ENCODE results near the gene DOCK1. TPM values are rescaled to one million over a fixed set of nuclear protein-coding genes. Genes with fewer than 3 reads are reported as not detected.

The DOCK1 gene
- total and polyA plus RNA-seq, 5 experiments from 2014 or later: not detected

DNA sequence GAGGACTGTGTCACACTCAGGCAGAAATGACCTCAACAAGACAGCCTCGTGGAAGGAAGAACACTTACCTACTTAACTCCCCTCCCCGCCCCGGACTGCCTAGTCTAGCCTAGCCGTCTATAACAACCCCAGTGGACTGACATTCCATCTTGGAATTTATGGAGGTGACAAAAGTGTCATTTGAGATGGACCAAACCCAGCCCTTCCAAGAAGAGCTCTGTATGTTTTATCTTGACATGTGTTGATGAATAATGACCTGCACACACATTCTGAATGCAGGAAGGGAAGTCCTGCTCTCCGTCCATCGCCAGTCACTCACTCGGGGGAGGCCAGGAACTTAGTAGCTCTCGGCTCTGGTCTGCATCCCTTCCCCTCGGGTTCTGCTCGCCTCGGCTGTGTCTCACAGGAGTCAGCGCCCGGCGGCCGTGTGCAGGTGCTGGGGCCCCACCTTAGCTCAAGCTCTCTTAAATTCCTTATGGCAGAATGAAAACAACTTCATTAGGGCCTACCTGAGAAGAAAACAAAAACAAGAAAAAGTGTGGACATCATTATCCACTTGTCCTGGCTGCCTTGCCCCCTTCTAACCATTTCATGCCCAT, 503.0 kb downstream of the DOCK1 start:
- Mint-ChIP-seq H3K4me3 (no peak overlapping the region), H3K36me3 (no peaks in the 10 kb centered on the region), H3K27ac (no peak overlapping the region), H3K9me3 (no peaks in the 10 kb centered on the region), H3K4me1 (no peaks in the 10 kb centered on the region), H3K27me3 (no peaks in the 10 kb centered on the region)
- ATAC-seq: no peak
- DNase-seq: no peak
- POLR2A ChIA-PET: no interaction called here

DNA sequence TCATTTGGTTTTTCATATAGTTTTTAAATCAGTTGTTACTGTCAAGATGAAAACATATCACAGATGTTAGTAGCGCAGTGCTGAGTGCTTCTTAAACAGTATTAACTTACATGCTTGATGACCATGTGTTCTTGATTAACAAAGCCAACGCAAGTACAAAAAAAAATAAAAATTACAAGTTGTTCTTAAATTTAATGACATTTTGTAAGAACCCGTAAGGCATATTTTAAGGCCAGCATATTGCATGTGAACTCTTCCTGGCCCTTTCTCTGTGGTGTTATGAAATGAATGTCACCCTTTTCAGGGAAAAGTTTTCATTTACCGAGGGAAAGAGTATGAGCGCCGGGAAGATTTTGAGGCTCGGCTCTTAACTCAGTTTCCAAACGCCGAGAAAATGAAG, 503.5 kb downstream of the DOCK1 start:
- H3K27me3 Mint-ChIP-seq: no peaks in the 10 kb centered on the region
- no peak for DNase-seq
- H3K4me3 Mint-ChIP-seq: no peak overlapping the region
- no peak for ATAC-seq
- no peak overlapping the region for H3K27ac Mint-ChIP-seq
- H3K36me3 Mint-ChIP-seq: no peaks in the 10 kb centered on the region
- POLR2A ChIA-PET: no interaction called here
- no peaks in the 10 kb centered on the region for H3K4me1 Mint-ChIP-seq
- H3K9me3 Mint-ChIP-seq: no peaks in the 10 kb centered on the region

DNA sequence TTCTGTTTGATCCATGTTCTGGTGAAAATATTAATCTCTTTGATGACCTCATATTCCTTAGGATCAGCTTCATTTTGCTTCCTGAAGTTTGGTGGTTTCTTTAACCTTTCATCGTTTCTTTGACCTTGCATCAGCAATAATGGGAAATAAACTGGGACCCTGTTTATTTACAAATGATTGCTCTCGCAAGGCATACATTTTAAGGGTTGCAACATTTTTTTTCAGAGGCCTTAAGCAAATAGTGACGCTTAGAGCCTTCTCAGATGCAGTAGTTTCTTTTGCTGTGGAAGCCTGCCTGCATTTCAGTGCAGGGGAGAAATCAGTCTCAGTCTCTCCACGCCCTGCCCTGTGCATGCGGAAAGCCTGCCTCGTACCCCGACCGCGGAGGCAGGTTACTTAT, 504.8 kb downstream of the DOCK1 start:
- Mint-ChIP-seq H3K27me3 (no peaks in the 10 kb centered on the region), H3K9me3 (no peaks in the 10 kb centered on the region), H3K4me3 (no peak overlapping the region), H3K36me3 (no peaks in the 10 kb centered on the region), H3K4me1 (no peaks in the 10 kb centered on the region), H3K27ac (no peak overlapping the region)
- no peak for DNase-seq
- POLR2A ChIA-PET: no interaction called here
- ATAC-seq: no peak

DNA sequence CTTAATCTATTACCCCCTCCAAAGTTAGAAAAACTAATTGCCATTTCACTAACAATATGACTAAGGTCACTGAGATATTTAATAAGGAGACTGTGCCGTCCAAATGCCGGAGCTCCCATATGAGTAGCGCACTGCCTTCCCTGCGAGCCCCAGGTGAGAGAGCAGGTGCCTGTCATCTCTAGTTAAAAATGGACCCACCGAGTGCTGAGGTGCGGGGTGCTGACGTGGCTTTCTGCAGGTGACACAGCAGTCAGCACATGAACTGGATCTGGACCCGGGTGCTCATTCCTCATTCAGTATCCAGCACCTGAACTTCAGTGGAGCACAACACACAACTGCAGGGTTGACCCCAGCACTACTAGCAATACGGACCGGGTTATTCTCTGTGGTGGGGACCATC, 505.8 kb downstream of the DOCK1 start:
- ATAC-seq (no peak), DNase-seq (no peak)
- Mint-ChIP-seq H3K4me3 (no peak overlapping the region), H3K27ac (no peak overlapping the region), H3K36me3 (no peaks in the 10 kb centered on the region), H3K27me3 (no peaks in the 10 kb centered on the region), H3K9me3 (no peaks in the 10 kb centered on the region), H3K4me1 (no peaks in the 10 kb centered on the region)
- POLR2A ChIA-PET: no interaction called here

DNA sequence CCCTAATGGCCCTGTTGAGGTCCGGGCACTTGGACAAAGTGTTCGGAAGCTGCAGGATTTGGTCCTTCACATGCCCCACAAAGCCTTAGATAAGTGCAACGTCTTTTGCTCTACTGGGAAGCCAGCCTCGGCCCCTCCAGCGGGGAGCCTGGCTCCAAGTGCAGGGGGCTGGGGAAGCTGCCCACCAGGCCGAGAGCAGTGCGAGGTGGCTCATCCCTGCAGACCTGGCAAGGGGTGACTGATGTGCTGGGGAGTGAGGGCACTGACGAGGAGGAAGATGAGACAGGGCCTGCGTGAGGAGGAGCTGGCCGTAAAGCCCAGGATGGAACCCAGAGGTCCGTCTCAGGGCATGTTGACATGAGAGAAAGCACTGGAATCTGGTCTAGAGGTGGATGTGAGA, 508.1 kb downstream of the DOCK1 start:
- no peaks in the 10 kb centered on the region for H3K9me3 Mint-ChIP-seq
- no peak for ATAC-seq
- DNase-seq: no peak
- H3K36me3 Mint-ChIP-seq: no peaks in the 10 kb centered on the region
- H3K27me3 Mint-ChIP-seq: no peaks in the 10 kb centered on the region
- POLR2A ChIA-PET: no interaction called here
- H3K4me3 Mint-ChIP-seq: no peak overlapping the region
- H3K27ac Mint-ChIP-seq: no peak overlapping the region
- no peaks in the 10 kb centered on the region for H3K4me1 Mint-ChIP-seq

DNA sequence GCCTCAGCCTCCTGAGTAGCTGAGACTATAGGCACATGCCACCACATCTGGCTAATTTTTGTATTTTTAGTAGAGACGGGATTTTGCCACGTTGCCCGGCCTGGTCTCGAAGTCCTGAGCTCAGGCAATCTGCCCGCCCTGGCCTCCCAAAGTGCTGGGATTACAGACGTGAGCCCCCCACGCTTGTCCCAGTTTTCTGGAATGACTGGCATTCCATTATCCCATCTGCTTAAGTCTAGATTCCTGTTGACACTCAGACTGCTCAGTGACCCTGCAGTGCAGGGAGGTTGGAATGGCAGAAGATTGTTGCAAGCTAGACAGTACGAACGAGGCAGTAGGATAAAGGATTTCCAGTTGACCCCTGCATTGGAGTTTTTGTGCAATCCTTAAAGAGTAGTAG, 508.8 kb downstream of the DOCK1 start:
- POLR2A ChIA-PET: no interaction called here
- DNase-seq (no peak), ATAC-seq (no peak)
- no peak overlapping the region for H3K4me3 Mint-ChIP-seq
- no peaks in the 10 kb centered on the region for H3K4me1 Mint-ChIP-seq
- H3K9me3 Mint-ChIP-seq: no peaks in the 10 kb centered on the region
- no peak overlapping the region for H3K27ac Mint-ChIP-seq
- H3K27me3 Mint-ChIP-seq: no peaks in the 10 kb centered on the region
- no peaks in the 10 kb centered on the region for H3K36me3 Mint-ChIP-seq

DNA sequence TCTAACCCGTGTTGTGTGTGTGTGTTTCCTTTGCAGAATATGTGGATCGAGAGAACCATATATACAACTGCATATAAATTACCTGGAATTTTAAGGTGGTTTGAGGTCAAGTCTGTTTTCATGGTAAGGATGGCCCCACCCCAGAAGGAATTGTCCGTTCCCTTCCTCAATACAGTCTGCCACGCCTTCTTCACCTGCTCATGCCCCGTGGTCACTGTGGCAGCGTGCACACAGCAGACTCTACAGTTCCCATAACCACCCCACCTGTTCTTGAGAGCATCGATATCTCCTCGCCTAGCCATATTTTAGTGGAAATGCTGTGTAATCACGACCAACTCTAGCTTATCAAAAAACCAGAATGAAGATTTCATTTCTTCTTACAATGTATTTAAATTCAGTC, 509.9 kb downstream of the DOCK1 start:
- no peaks in the 10 kb centered on the region for H3K36me3 Mint-ChIP-seq
- no peak overlapping the region for H3K4me3 Mint-ChIP-seq
- no peak overlapping the region for H3K27ac Mint-ChIP-seq
- POLR2A ChIA-PET: no interaction called here
- H3K9me3 Mint-ChIP-seq: no peaks in the 10 kb centered on the region
- H3K27me3 Mint-ChIP-seq: no peaks in the 10 kb centered on the region
- no peaks in the 10 kb centered on the region for H3K4me1 Mint-ChIP-seq
- DNase-seq (no peak), ATAC-seq (no peak)

DNA sequence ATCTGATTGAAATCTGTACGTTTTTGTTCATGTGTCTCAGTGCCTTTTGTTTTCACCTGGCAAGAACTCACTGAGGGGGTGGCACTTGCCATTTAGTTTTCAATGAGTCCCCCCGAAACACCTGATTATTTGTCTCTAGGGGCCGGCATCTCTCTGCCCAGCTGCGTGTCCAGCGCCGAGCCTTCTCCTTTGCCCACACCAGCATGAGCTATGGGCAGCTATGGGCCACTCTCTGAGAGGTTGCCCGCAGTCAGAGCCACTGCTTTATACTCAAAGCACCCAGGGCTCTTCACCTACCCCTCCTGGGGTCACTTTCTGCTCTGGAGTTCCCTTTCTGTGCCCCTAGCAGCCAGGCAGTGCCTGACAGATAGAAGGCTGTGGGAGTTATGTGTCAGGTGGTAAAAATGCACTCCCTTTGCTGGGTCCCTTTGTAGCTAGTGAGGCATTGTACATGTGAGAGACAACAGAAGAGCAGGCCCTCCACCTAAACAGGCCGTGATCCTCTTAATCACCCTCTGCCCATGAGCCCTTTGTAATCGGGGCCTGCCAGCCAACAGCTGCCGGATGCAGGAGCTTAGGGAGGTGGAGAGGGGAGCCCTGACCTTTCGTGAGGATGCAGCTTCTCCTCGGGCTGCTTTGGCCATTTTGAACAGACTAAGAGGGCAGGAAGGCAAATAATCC, 510.8 kb downstream of the DOCK1 start:
- no peaks in the 10 kb centered on the region for H3K4me1 Mint-ChIP-seq
- POLR2A ChIA-PET: no interaction called here
- H3K27ac Mint-ChIP-seq: no peak overlapping the region
- no peaks in the 10 kb centered on the region for H3K36me3 Mint-ChIP-seq
- ATAC-seq (no peak), DNase-seq (no peak)
- no peaks in the 10 kb centered on the region for H3K9me3 Mint-ChIP-seq
- H3K27me3 Mint-ChIP-seq: no peaks in the 10 kb centered on the region
- no peak overlapping the region for H3K4me3 Mint-ChIP-seq

DNA sequence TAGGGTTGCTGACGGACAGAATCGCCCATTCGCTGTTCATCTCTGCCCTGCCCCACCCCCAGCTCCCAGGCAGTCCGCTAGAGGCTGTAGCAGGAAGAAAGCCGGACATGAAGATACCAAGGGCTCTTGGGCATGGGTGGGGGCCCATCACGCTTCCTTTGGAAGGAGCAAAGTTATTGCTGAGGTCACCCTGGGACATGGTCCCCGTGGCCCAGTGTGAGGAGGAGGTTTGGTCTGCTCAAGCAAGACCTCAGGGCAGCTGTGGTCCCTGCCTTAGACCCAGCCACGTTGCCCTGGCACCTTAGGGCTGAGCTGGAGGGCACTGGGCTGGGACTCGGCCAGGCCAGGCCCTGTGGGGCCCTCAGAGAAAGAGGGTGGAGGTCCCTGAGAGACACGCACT, 511.8 kb downstream of the DOCK1 start:
- no peaks in the 10 kb centered on the region for H3K4me1 Mint-ChIP-seq
- peaks cover 0 to 4% (median 0%) of the 10 kb centered on the region in 9 donors for H3K9me3 Mint-ChIP-seq
- H3K27ac Mint-ChIP-seq: no peak overlapping the region
- DNase-seq (no peak), ATAC-seq (no peak)
- H3K4me3 Mint-ChIP-seq: no peak overlapping the region
- no peaks in the 10 kb centered on the region for H3K27me3 Mint-ChIP-seq
- POLR2A ChIA-PET: no interaction called here
- H3K36me3 Mint-ChIP-seq: no peaks in the 10 kb centered on the region

DNA sequence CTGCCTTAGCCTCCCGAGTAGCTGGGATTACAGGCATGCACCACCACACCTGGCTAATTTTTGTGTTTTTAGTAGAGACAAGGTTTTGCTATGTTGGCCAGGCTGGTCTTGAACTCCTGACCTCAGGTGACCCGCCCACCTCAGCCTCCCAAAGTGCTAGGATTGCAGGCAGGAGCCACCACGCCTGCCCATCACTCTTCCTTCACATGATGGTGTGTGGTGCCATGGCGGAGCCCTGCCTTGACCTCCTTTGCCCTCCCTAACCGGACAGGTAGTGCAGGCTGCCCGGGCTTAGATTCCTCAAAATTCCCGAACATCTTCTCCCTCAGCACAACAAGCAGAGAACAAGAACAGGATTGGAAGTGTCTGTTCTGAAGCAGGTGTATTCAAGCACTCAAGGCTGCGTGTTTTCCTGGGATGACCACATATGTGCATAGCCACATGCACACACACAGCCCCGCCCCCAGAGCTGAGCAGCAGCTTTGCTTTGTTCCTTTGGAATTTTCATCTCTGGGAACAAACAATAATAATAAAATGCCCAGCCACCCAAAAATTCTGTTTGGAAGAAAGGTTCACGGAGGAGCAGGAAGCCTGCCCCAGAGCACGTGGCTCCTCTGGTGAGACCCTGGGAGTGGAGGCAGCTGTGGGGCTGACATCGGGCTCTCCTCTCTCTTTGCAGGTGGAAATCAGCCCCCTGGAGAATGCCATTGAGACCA, 512.6 kb downstream of the DOCK1 start:
- no peak overlapping the region for H3K4me3 Mint-ChIP-seq
- no peak overlapping the region for H3K27ac Mint-ChIP-seq
- no peaks in the 10 kb centered on the region for H3K4me1 Mint-ChIP-seq
- POLR2A ChIA-PET: no interaction called here
- DNase-seq (no peak), ATAC-seq (no peak)
- H3K9me3 Mint-ChIP-seq: peaks cover 0 to 4% (median 0%) of the 10 kb centered on the region in 9 donors
- H3K27me3 Mint-ChIP-seq: no peaks in the 10 kb centered on the region
- no peaks in the 10 kb centered on the region for H3K36me3 Mint-ChIP-seq

DNA sequence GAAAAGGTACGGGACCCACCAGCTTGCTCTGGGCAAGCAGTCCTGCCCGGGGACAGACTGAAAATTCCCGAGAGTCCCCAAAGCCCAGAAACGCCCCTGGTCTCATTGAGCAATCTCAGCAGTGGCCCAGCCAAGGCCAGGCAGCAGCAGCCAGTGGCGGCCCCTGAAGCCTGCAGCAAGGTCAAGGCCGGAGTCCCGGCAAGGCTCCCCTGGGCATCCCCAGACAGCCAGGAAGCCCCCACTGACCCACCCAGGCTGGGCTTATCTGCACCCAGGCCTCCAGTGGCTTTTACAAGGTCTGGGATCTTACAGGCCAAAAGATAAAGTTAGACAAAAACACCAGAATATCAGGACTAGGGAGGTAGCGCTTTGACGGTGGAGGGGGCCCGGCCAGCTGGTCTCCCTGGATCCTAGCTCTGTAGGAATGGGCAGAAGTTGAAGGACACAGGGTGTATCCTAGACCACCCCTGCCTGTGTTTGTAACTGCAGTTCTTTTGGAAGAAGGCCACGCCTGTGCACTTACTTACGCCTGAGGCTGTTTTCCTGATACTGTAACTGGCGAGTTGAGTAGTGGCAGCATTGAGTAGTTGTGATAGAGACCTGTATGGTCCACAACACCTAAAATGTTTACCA, 513.4 kb downstream of the DOCK1 start:
- H3K27ac Mint-ChIP-seq: no peak overlapping the region
- POLR2A ChIA-PET: no interaction called here
- ATAC-seq (no peak), DNase-seq (no peak)
- no peaks in the 10 kb centered on the region for H3K27me3 Mint-ChIP-seq
- no peak overlapping the region for H3K4me3 Mint-ChIP-seq
- H3K9me3 Mint-ChIP-seq: peaks cover 0 to 4% (median 0%) of the 10 kb centered on the region in 9 donors
- no peaks in the 10 kb centered on the region for H3K36me3 Mint-ChIP-seq
- no peaks in the 10 kb centered on the region for H3K4me1 Mint-ChIP-seq

DNA sequence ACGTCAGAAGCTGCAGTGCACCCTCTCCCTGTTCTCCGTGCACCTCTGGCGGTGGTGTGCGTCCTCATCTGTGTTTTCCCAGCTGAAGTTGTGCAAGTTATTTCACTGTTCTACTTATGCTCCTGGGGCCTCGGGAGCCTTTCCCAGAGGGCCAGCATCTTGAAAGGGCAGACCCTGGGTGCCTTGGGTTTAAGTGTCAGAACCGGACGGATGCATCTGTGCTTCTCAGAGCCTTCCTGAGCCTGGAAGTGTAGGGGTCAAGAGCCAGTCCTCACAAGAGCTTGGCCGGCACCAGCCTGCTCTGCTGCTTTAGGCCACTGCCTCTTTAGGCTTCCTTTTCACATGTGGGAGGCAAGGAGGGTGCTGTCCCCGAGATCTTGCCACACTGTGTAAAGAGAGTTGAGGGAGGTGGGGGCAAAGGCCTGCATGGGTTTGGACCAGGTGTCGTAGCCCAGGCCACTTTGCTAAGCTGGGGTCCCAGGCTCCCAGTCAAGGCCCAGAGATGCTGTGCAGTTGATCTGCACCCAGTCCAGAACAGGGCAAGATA, 515.0 kb downstream of the DOCK1 start:
- H3K4me3 Mint-ChIP-seq: no peak overlapping the region
- H3K27ac Mint-ChIP-seq: no peak overlapping the region
- ATAC-seq (no peak), DNase-seq (no peak)
- H3K4me1 Mint-ChIP-seq: no peaks in the 10 kb centered on the region
- H3K36me3 Mint-ChIP-seq: no peaks in the 10 kb centered on the region
- POLR2A ChIA-PET: no interaction called here
- no peaks in the 10 kb centered on the region for H3K27me3 Mint-ChIP-seq
- H3K9me3 Mint-ChIP-seq: peaks cover 0 to 4% (median 0%) of the 10 kb centered on the region in 9 donors

DNA sequence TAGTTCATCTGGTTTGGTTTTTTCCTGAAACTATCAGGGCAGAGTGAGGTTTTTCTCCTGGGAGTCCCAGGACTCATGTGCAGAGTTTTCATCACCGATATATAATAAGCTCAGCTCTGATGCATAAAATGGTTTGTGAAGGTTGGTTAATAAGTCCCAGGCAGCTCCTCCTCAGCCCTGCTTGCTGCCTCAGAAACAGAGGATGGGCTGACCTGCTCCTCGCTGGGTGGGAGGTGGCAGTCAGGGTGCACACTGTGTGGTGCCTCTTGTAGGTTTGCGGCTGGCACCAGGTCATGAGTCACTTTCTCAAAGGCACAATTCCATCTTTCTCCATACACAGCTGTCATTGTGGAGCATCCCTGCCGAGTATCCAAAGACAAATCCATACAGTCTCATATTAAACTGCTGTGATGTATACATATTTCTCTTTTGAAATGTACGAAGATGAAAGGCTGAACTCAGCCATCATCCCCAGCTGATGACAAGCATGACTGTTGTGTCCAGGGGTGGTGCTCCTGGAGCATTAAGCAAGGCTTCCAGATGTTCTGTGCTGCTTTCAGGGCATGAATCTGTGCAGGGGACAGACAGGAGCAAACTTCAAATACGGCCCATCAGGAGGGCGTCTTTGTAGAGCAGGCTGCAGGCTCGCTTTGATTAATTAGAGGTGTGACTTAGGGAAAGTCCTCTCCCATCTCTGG, 518.1 kb downstream of the DOCK1 start:
- peaks cover 0 to 9% (median 0%) of the 10 kb centered on the region in 9 donors for H3K9me3 Mint-ChIP-seq
- H3K4me3 Mint-ChIP-seq: no peak overlapping the region
- POLR2A ChIA-PET: no interaction called here
- H3K36me3 Mint-ChIP-seq: no peaks in the 10 kb centered on the region
- H3K4me1 Mint-ChIP-seq: peaks cover 0 to 3% (median 0%) of the 10 kb centered on the region in 4 donors
- DNase-seq (no peak), ATAC-seq (no peak)
- H3K27me3 Mint-ChIP-seq: peaks cover 0 to 5% (median 0%) of the 10 kb centered on the region in 5 donors
- H3K27ac Mint-ChIP-seq: no peak overlapping the region

All from naive thymus-derived CD8-positive, alpha-beta T cell (primary cell).